CD14-positive monocyte (primary cell): ENCODE data around the gene ZNF624. TPM values are rescaled to one million over a fixed set of nuclear protein-coding genes. Genes with fewer than 3 reads are reported as not detected.

Source experiments
- DNase-seq, 3 donors: peaks; one replicate each; pipeline ENCODE4 v3.0.0-alpha.2; 2011 to 2022
- H2AFZ ChIP-seq: 2 replicates; pipeline ENCODE4 v1.6.0; 2012; ENCODE audit warnings: mild to moderate bottlenecking, low read depth, low read length, inconsistent platforms; ENCODE audit not compliant: insufficient read depth, poor library complexity, severe bottlenecking
- H3K27ac ChIP-seq, 2 donors: 1 replicate in 1 of 2; 2 replicates in 1 of 2; pipeline ENCODE4 v1.5.1; 2012 to 2013; ENCODE audit warnings: low read length in 2 of 2, control low read depth in 1 of 2, inconsistent platforms in 1 of 2, low read depth in 1 of 2, mild to moderate bottlenecking in 1 of 2
- H3K27me3 ChIP-seq, 2 donors: one replicate each; pipeline versions ENCODE4 v1.6.0 to v1.6.1; 2011 to 2013; ENCODE audit warnings: low read length in 2 of 2; ENCODE audit not compliant: control insufficient read depth in 2 of 2, insufficient read depth in 2 of 2
- H3K36me3 ChIP-seq, 2 donors: replicated peaks in 1 of 2; 1 replicate in 1 of 2; 2 replicates in 1 of 2; pipeline versions ENCODE4 v1.5.1 to v1.6.1; 2012 to 2013; ENCODE audit warnings: low read length in 2 of 2, control low read depth in 1 of 2, inconsistent platforms in 1 of 2, mild to moderate bottlenecking in 1 of 2; ENCODE audit not compliant: insufficient read depth in 2 of 2, control insufficient read depth in 1 of 2
- H3K4me1 ChIP-seq, 2 donors: 1 replicate in 1 of 2; 2 replicates in 1 of 2; pipeline versions ENCODE4 v1.5.1 to v1.6.1; 2012 to 2013; ENCODE audit warnings: low read length in 2 of 2, control low read depth in 1 of 2, inconsistent platforms in 1 of 2, mild to moderate bottlenecking in 1 of 2, moderate library complexity in 1 of 2; ENCODE audit not compliant: insufficient read depth in 2 of 2, control insufficient read depth in 1 of 2
- H3K4me2 ChIP-seq: replicated peaks from 2 replicates; pipeline ENCODE3; 2012; ENCODE audit warnings: low read length, moderate library complexity, mild to moderate bottlenecking; ENCODE audit not compliant: poor library complexity, severe bottlenecking; ENCODE audit errors: extremely low read depth
- H3K4me3 ChIP-seq, 3 experiments: fragments of 200-600 bp in 1 of 3; sonication (generic) in 1 of 3; replicated peaks in 1 of 3; 1 replicate in 2 of 3; 2 replicates in 1 of 3; pipeline ENCODE4 v1.5.1; 2011 to 2013; ENCODE audit warnings: low read length in 3 of 3, mild to moderate bottlenecking in 3 of 3, control low read depth in 2 of 3, low read depth in 2 of 3, inconsistent platforms in 1 of 3, moderate library complexity in 1 of 3
- H3K79me2 ChIP-seq: 2 replicates; pipeline ENCODE4 v1.6.0; 2012; ENCODE audit warnings: mild to moderate bottlenecking, control low read depth, inconsistent platforms, low read length, moderate library complexity; ENCODE audit not compliant: insufficient read depth
- H3K9ac ChIP-seq: 2 replicates; pipeline ENCODE4 v1.6.0; 2017; ENCODE audit warnings: low read length, mild to moderate bottlenecking; ENCODE audit not compliant: insufficient read depth, poor library complexity, severe bottlenecking
- H3K9me3 ChIP-seq, 2 donors: replicated peaks in 1 of 2; 1 replicate in 1 of 2; 2 replicates in 1 of 2; pipeline versions ENCODE4 v1.5.1 to v1.6.1; 2012 to 2013; ENCODE audit warnings: low read length in 2 of 2, control low read depth in 1 of 2; ENCODE audit not compliant: control insufficient read depth in 1 of 2, insufficient read depth in 1 of 2
- H4K20me1 ChIP-seq: 2 replicates; pipeline ENCODE4 v1.6.0; 2012; ENCODE audit warnings: mild to moderate bottlenecking, low read length, control low read depth, moderate library complexity; ENCODE audit not compliant: insufficient read depth
- H3K27ac Mint-ChIP-seq, 7 donors: one replicate each; pipeline ENCODE4 v1.8.0; 2020; ENCODE audit warnings: mild to moderate bottlenecking in 7 of 7, mixed read lengths in 7 of 7, moderate library complexity in 6 of 7, inconsistent platforms in 2 of 7
- H3K27me3 Mint-ChIP-seq, 3 donors: one replicate each; pipeline ENCODE4 v1.8.0; 2021 to 2022; ENCODE audit warnings: low read depth in 3 of 3, mild to moderate bottlenecking in 3 of 3, mixed read lengths in 3 of 3, moderate library complexity in 3 of 3, inconsistent platforms in 1 of 3
- H3K36me3 Mint-ChIP-seq, 2 donors: one replicate each; pipeline ENCODE4 v1.8.0; 2020; ENCODE audit warnings: mixed read lengths in 2 of 2, inconsistent platforms in 1 of 2, mild to moderate bottlenecking in 1 of 2
- H3K4me1 Mint-ChIP-seq: one replicate; pipeline ENCODE4 v1.8.0; 2020; ENCODE audit warnings: mild to moderate bottlenecking, mixed read lengths
- H3K4me3 Mint-ChIP-seq, 2 donors: one replicate each; pipeline ENCODE4 v1.8.0; 2020; ENCODE audit warnings: mild to moderate bottlenecking in 2 of 2, mixed read lengths in 2 of 2, moderate library complexity in 1 of 2
- H3K9me3 Mint-ChIP-seq, 7 donors: one replicate each; pipeline ENCODE4 v1.8.0; 2020 to 2022; ENCODE audit warnings: mixed read lengths in 7 of 7, mild to moderate bottlenecking in 6 of 7, moderate library complexity in 6 of 7, inconsistent platforms in 2 of 7
- CTCF ChIP-seq: fragments of 200-600 bp; IDR thresholded peaks from one replicate; pipeline ENCODE4 v1.8.0; 2022; ENCODE audit warnings: antibody characterized with exemption, mild to moderate bottlenecking
- WGBS: methylation state at CpG from one replicate; pipeline ENCODE4 v1.1.5; 2013; ENCODE audit warnings: missing lambda C conversion rate; ENCODE audit not compliant: insufficient coverage; 5-methylcytosine and 5-hydroxymethylcytosine counted together
- intact Hi-C, 2 donors: fragments of 100-400 bp; cut with micrococcal nuclease; formaldehyde crosslinking; loops; one replicate each; pipeline versions ENCODE4 v1.15.0 to v1.15.1; 2023
- polyA plus RNA-seq, 3 donors: library from polyadenylated mRNA; depleted of rRNA in 1 of 3; unstranded in 2 of 3; stranded (reverse) in 1 of 3; fragments of 300-500 nt in 2 of 3; fragments of >200 nt in 1 of 3; fragmentation: Illumina TruSeq in 2 of 3; gene quantifications; 1 replicate in 2 of 3; 2 replicates in 1 of 3; pipeline ENCODE4 v1.2.3, GENCODE V29; 2012 to 2021

ZNF624 gene
- polyA plus RNA-seq, 3 donors: 0.45 to 3.2 (median 0.68) TPM

DNA sequence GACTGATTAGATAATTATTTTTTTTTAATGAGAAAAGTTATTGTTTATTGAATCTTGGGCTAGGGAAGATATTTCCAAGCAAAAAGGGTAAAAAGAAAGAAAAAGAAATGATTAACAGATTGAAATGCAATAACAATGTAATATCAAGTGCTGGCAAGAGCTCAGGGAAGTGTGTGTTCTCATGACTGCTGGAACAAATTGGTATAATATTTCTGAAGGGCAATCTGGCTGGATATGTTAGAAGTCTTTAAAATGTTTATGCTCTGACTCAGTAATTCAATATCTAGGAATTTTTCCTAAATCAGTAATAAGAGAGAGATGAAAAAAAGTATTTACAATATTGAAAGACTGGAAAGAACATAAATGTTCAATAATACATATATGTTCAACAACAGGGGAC lies 7.6 kb upstream of the ZNF624 start:
- peaks cover 15 to 37% of the 10 kb centered on the region in 2 donors for H3K27me3 ChIP-seq
- Mint-ChIP-seq H3K27ac (no peak overlapping the region), H3K27me3 (peaks cover 24 to 38% (median 26%) of the 10 kb centered on the region in 3 donors), H3K4me3 (no peak overlapping the region), H3K4me1 (peaks cover 3% of the 10 kb centered on the region), H3K36me3 (no peaks in the 10 kb centered on the region), H3K9me3 (peaks cover 5 to 27% (median 13%) of the 10 kb centered on the region in 7 donors)
- no peak overlapping the region for H3K4me3 ChIP-seq
- no peak for TF ChIP-seq CTCF
- H4K20me1 ChIP-seq: no peaks in the 10 kb centered on the region
- H3K79me2 ChIP-seq: no peaks in the 10 kb centered on the region
- no peak overlapping the region for H3K9ac ChIP-seq
- peaks cover 0 to 3% of the 10 kb centered on the region in 2 donors for H3K9me3 ChIP-seq
- H3K4me2 ChIP-seq: no peak overlapping the region
- no peaks in the 10 kb centered on the region for H3K36me3 ChIP-seq
- intact Hi-C loops: no loop called here
- no peak overlapping the region for H3K27ac ChIP-seq
- H2AFZ ChIP-seq: no peak overlapping the region
- no peaks in the 10 kb centered on the region for H3K4me1 ChIP-seq
- no peak for DNase-seq

GRCh38 chr17:16652847-16653366 lies 743 bp downstream of the ZNF624 start:
- Histone ChIP-seq H3K9me3 (peaks cover under 1 to 2% of the 10 kb centered on the region in 2 donors), H3K27me3 (peaks cover 0 to 6% of the 10 kb centered on the region in 2 donors), H3K79me2 (peaks cover 5% of the 10 kb centered on the region), H2AFZ (peak overlapping the region; percentile 100), H3K9ac (peak overlapping the region; percentile 87), H3K4me3 (peak overlapping the region; percentile 48 to 98 (median 88)), H4K20me1 (no peaks in the 10 kb centered on the region), H3K4me2 (peak overlapping the region; percentile 93), H3K4me1 (peaks cover 12 to 16% of the 10 kb centered on the region in 2 donors), H3K27ac (peak overlapping the region in 1 of 2 donors; percentile 76), H3K36me3 (peaks cover 6 to 20% of the 10 kb centered on the region in 2 donors)
- DNase-seq: no peak
- intact Hi-C loops: no loop called here
- 7% methylated on average over 6 of the region's 8 CpGs for WGBS
- H3K4me3 Mint-ChIP-seq: peak overlapping the region; percentile 86 to 92
- H3K9me3 Mint-ChIP-seq: peaks cover 3 to 22% (median 14%) of the 10 kb centered on the region in 7 donors
- peak overlapping the region in 3 of 7 donors; percentile 37 to 71 (median 61) for H3K27ac Mint-ChIP-seq
- TF ChIP-seq CTCF: no peak
- peaks cover 14 to 21% of the 10 kb centered on the region in 2 donors for H3K36me3 Mint-ChIP-seq
- H3K4me1 Mint-ChIP-seq: peaks cover 15% of the 10 kb centered on the region
- H3K27me3 Mint-ChIP-seq: peaks cover 2 to 7% (median 4%) of the 10 kb centered on the region in 3 donors
